MM.1S (cell line): ENCODE results near the gene CGB2.
"Not testable (repeated sequence)": the region's sequence is repeated elsewhere in the genome, so short reads cannot be mapped to it uniquely, and the experiment has no call there.

ENCODE experiments used
- DNase-seq: peaks from one replicate; pipeline ENCODE4 v3.0.0-alpha.2; 2015
- H2AFZ ChIP-seq: fragments of 300-600 bp; sonication (generic); 2 replicates; pipeline ENCODE4 v1.6.0; 2016; ENCODE audit warnings: antibody characterized with exemption, low read length
- H3F3A ChIP-seq: fragments of 300-600 bp; sonication (generic); 2 replicates; pipeline ENCODE4 v1.6.1; 2016; ENCODE audit warnings: mild to moderate bottlenecking, antibody characterized with exemption, low read length, moderate library complexity, mixed read lengths; ENCODE audit not compliant: insufficient read depth
- H3K27ac ChIP-seq: fragments of 300-600 bp; sonication (generic); 2 replicates; pipeline ENCODE4 v1.5.1; 2016; ENCODE audit warnings: mild to moderate bottlenecking, low read length
- H3K27me3 ChIP-seq: fragments of 300-600 bp; sonication (generic); replicated peaks from 2 replicates; pipeline ENCODE4 v1.6.0; 2016; ENCODE audit warnings: low read length; ENCODE audit not compliant: insufficient read depth
- H3K36me3 ChIP-seq: fragments of 300-600 bp; sonication (generic); replicated peaks from 2 replicates; pipeline ENCODE4 v1.6.1; 2016; ENCODE audit warnings: mild to moderate bottlenecking, low read length, mixed read lengths; ENCODE audit not compliant: insufficient read depth
- H3K4me1 ChIP-seq: fragments of 300-600 bp; sonication (generic); 2 replicates; pipeline ENCODE4 v1.6.1; 2016; ENCODE audit warnings: low read length, mixed read lengths
- H3K4me2 ChIP-seq: fragments of 300-600 bp; sonication (generic); 2 replicates; pipeline ENCODE4 v1.6.0; 2016; ENCODE audit warnings: low read depth, low read length
- H3K4me3 ChIP-seq: fragments of 300-600 bp; sonication (generic); 2 replicates; pipeline ENCODE4 v1.5.1; 2016; ENCODE audit warnings: low read length, mixed read lengths
- H3K79me2 ChIP-seq: fragments of 300-600 bp; sonication (generic); 2 replicates; pipeline ENCODE4 v1.6.1; 2016; ENCODE audit warnings: mixed run types, low read length, mixed read lengths
- H3K9ac ChIP-seq: fragments of 300-600 bp; sonication (generic); 2 replicates; pipeline ENCODE4 v1.6.1; 2016; ENCODE audit warnings: low read length, mixed read lengths
- H3K9me2 ChIP-seq: fragments of 300-600 bp; sonication (generic); replicated peaks from 2 replicates; pipeline ENCODE4 v1.6.1; 2016; ENCODE audit warnings: mild to moderate bottlenecking, low read length, mixed read lengths; ENCODE audit not compliant: insufficient read depth
- H3K9me3 ChIP-seq: fragments of 300-600 bp; sonication (generic); replicated peaks from 2 replicates; pipeline ENCODE4 v1.6.1; 2016; ENCODE audit warnings: mild to moderate bottlenecking, low read length, mixed read lengths; ENCODE audit not compliant: insufficient read depth
- H4K20me1 ChIP-seq: fragments of 300-600 bp; sonication (generic); 2 replicates; pipeline ENCODE4 v1.6.1; 2016; ENCODE audit warnings: mild to moderate bottlenecking, low read length, moderate library complexity, mixed read lengths; ENCODE audit not compliant: insufficient read depth
- CTCF ChIP-seq: fragments of 300-600 bp; sonication (generic); IDR thresholded peaks from 2 replicates; pipeline ENCODE4 v1.5.1; 2016; ENCODE audit warnings: antibody characterized with exemption, low read length, mixed read lengths
- EZH2phosphoT487 ChIP-seq: fragments of 300-600 bp; sonication (generic); IDR thresholded peaks from 2 replicates; pipeline ENCODE4 v1.6.1; 2018; ENCODE audit warnings: antibody characterized with exemption, low read length

CGB2 gene

GRCh38 chr19:49043548-49043947 lies 11.9 kb downstream of the CGB2 start, which contains the start of gene CGB5:
Gene CGB5 (plus strand): TSS chr19:49043848. CDS start chr19:49044210, 362 bp downstream.
- not testable (repeated sequence) for H3K36me3 ChIP-seq, H3F3A ChIP-seq, H3K79me2 ChIP-seq, H3K9me2 ChIP-seq, H3K27ac ChIP-seq, H3K4me3 ChIP-seq, DNase-seq, H3K9ac ChIP-seq, H3K4me2 ChIP-seq, H4K20me1 ChIP-seq, H3K4me1 ChIP-seq, H2AFZ ChIP-seq, H3K9me3 ChIP-seq
- H3K27me3 ChIP-seq, result peaks cover 27% of the 10 kb centered on the region

GRCh38 chr19:49049011-49049410 lies 17.3 kb downstream of the CGB2 start, which contains the start of gene CGB8:
Gene CGB8 (minus strand): TSS chr19:49049111. CDS start chr19:49048739, 372 bp downstream.
- H3K9me2 ChIP-seq, DNase-seq, H3K9me3 ChIP-seq, H4K20me1 ChIP-seq, H3K79me2 ChIP-seq, H3K4me2 ChIP-seq, H2AFZ ChIP-seq, H3K4me3 ChIP-seq, H3K4me1 ChIP-seq, H3K27ac ChIP-seq, H3F3A ChIP-seq, H3K36me3 ChIP-seq, H3K9ac ChIP-seq: not testable (repeated sequence)
- peaks cover 25% of the 10 kb centered on the region for H3K27me3 ChIP-seq

- not testable (repeated sequence) for H3K36me3 ChIP-seq, H3K4me2 ChIP-seq, H3F3A ChIP-seq, H4K20me1 ChIP-seq, H3K9me3 ChIP-seq, H3K27ac ChIP-seq, H3K9me2 ChIP-seq, DNase-seq, H3K9ac ChIP-seq, H2AFZ ChIP-seq, H3K4me1 ChIP-seq, H3K79me2 ChIP-seq, H3K4me3 ChIP-seq
- peaks cover 25% of the 10 kb centered on the region for H3K27me3 ChIP-seq
Measured at GRCh38 chr19:49049834-49050233, 18.1 kb downstream of the CGB2 start.

- not testable (repeated sequence) for H3K9me2 ChIP-seq, H3K79me2 ChIP-seq, H3K4me2 ChIP-seq, H3F3A ChIP-seq, H2AFZ ChIP-seq, H3K27ac ChIP-seq, H3K4me3 ChIP-seq, H3K36me3 ChIP-seq, H3K9me3 ChIP-seq, H4K20me1 ChIP-seq, H3K9ac ChIP-seq, H3K4me1 ChIP-seq, DNase-seq
- H3K27me3 ChIP-seq, result peaks cover 32% of the 10 kb centered on the region
Measured at GRCh38 chr19:49050376-49051033, 18.8 kb downstream of the CGB2 start.

GRCh38 chr19:49056101-49056901 lies 24.6 kb downstream of the CGB2 start:
- TF ChIP-seq EZH2phosphoT487 (no peak), CTCF (peak; percentile 11)
- H3K79me2 ChIP-seq, result no peaks in the 10 kb centered on the region
- H4K20me1 ChIP-seq, result no peaks in the 10 kb centered on the region
- peak; percentile 41 for DNase-seq
- H3K27me3 ChIP-seq, result peaks cover 64% of the 10 kb centered on the region
- peak overlapping the region; percentile 94 for H3K4me2 ChIP-seq
- no peak overlapping the region for H3K27ac ChIP-seq
- H3K36me3 ChIP-seq, result no peaks in the 10 kb centered on the region
- no peaks in the 10 kb centered on the region for H3F3A ChIP-seq
- no peak overlapping the region; the same call in 1 of the 2 replicates for H3K9ac ChIP-seq
- H3K9me3 ChIP-seq, result no peaks in the 10 kb centered on the region
- H3K9me2 ChIP-seq, result no peaks in the 10 kb centered on the region
- peak overlapping the region; percentile 57 for H3K4me3 ChIP-seq
- peak overlapping the region; percentile 67 for H2AFZ ChIP-seq
- H3K4me1 ChIP-seq, result peaks cover 9% of the 10 kb centered on the region

GRCh38 chr19:49056902-49057596 lies 25.4 kb downstream of the CGB2 start:
- H3K36me3 ChIP-seq, H4K20me1 ChIP-seq, H3K9me3 ChIP-seq, H3F3A ChIP-seq, H3K9ac ChIP-seq, DNase-seq, H2AFZ ChIP-seq, H3K79me2 ChIP-seq, H3K9me2 ChIP-seq, H3K27ac ChIP-seq: not testable (repeated sequence)
- Histone ChIP-seq H3K27me3 (peaks cover 72% of the 10 kb centered on the region), H3K4me1 (peaks cover 14% of the 10 kb centered on the region), H3K4me3 (peak overlapping the region; percentile 57), H3K4me2 (peak overlapping the region; percentile 94)
